ENCODE measurements around the gene SIGLEC14. TPM values are rescaled to one million over a fixed set of nuclear protein-coding genes. Genes with fewer than 3 reads are reported as not detected.
A peak's percentile ranks its signal among the peaks of the same experiment; 100 is the strongest.

SIGLEC14 gene
- total and polyA plus RNA-seq, 10 donors, result 13.3 to 101 (median 48.9) TPM; not detected in 2

DNA sequence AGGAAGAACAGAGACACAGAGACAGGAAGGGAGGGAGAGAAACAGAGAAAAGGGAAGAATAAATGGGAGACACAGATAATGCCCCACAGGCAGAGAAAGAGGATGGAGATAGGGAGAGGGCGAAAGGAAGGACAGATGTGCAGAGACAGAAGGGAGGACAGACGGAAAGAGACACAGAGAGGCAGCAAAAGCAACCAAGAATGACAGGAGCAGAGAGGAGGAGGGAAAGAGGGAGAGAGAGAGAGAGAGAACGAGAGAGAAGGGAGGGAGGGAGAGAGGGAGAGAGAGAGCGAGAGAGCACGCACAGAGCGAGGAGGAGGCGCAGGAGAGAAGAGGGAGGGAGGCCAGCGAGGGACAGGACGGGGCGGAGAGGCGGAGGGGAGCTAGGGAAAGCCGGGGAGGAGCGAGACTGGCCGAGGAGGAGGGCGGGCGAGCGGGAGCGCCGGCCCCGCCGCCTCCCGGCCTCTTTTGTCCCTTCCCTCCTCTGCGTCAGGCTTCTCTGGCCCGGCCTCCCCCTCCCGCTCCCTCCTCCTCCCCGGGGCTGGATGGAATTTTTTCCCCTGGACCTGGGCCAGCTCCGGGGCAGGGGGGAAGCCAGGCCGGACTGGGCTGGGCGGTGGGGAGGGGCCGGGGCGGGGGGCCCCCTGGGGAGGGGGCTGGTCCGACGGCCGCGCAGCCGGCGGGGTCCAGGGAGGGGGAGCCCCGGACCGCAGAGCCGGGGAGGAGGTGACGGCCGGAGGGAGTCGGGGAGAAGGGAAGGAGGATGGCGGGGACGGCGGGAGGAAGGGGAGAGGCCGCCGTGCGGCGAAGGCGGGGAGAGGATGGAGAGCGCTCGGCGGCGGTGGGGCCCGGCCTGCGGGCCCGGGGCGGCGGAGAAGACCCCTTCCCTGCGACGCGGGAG lies 42.3 kb upstream of the SIGLEC14 start:
- peak overlapping the region; percentile 75 to 93 (median 86) for H3K27ac ChIP-seq
- H3K4me1 ChIP-seq, result peaks cover 3 to 75% (median 44%) of the 10 kb centered on the region in 6 donors
- WGBS, 5 donors, result 1 to 2% (median 1%) methylated on average over 23 to 58 of the region's 63 CpGs
- H3K27me3 ChIP-seq (replicated peaks in 1 of 7), result peaks cover 0 to 69% (median 20%) of the 10 kb centered on the region in 7 donors
- peak overlapping the region; percentile 55 to 84 (median 68) for H3K4me3 ChIP-seq
- DNase-seq, result peak; percentile 84
- TF ChIP-seq, protein P1, sequence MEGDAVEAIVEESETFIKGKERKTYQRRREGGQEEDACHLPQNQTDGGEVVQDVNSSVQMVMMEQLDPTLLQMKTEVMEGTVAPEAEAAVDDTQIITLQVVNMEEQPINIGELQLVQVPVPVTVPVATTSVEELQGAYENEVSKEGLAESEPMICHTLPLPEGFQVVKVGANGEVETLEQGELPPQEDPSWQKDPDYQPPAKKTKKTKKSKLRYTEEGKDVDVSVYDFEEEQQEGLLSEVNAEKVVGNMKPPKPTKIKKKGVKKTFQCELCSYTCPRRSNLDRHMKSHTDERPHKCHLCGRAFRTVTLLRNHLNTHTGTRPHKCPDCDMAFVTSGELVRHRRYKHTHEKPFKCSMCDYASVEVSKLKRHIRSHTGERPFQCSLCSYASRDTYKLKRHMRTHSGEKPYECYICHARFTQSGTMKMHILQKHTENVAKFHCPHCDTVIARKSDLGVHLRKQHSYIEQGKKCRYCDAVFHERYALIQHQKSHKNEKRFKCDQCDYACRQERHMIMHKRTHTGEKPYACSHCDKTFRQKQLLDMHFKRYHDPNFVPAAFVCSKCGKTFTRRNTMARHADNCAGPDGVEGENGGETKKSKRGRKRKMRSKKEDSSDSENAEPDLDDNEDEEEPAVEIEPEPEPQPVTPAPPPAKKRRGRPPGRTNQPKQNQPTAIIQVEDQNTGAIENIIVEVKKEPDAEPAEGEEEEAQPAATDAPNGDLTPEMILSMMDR (IDR thresholded peaks at IDR 0.05 in 8 of 11, conservative IDR thresholded peaks at IDR 0.05 in 3 of 11), result peak in 4 of 11 experiments; percentile 16 to 55 (median 26)
- TF ChIP-seq POLR2AphosphoS5 (IDR thresholded peaks at IDR 0.05) (peak; percentile 69 to 77 (median 74)), POLR2A (IDR thresholded peaks at IDR 0.05) (no peak)
- peaks cover 0 to 12% (median 0%) of the 10 kb centered on the region in 8 donors for H3K9me3 ChIP-seq
- peaks cover 0 to 6% (median 0%) of the 10 kb centered on the region in 6 donors for H3K36me3 ChIP-seq
- intact Hi-C loops (cut with DNase I; ENCODE audit: low total_unique reads), result no loop called here

DNA sequence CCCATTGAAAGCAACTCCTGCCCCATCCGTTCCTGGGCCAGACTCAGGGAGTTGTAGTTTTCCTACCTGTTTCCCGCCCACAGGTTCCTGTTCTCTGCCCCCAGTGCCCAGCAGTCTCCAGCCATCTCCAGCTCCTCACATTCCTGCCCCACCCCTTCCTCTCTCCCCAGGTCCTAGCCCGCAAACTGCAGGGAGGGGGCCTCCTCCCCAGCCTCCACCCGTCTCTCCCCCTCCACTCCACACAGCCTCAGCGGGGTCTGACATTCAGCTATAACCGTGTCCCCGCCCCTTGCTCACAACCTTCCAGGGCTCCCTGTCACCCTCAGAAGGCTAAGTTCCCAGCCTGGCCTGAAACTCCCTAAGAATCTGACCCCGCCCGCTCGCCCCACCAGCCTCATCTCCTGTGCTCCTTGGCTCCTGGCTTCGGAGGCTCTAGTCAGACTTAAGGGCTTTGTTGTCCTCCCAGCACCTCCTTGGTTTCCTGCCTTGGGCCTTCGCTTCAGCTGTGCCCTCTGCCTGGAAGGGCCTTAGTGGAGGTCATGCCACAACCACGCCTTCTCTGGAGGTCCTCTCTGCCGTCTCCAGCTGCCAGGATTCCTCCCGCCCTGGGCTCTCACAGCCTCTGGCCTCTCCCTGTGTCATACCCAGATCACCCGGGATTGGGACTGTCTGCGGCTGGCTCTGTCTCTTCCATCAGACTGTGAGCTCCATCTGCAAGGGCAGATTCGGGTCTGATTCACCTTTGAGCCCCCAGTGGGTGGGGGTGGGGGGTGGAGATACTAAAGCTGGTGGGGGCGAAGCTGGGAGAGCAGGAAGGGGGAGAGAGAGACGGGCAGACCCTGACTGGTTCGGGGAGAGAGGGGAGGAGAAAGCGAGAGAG lies 41.4 kb upstream of the SIGLEC14 start:
- H3K36me3 ChIP-seq, result peaks cover 0 to under 1% (median 0%) of the 10 kb centered on the region in 6 donors
- intact Hi-C loops (cut with DNase I; ENCODE audit: low total_unique reads), result no loop called here
- H3K4me3 ChIP-seq, result peak overlapping the region in 6 of 8 donors; percentile 2 to 84 (median 68)
- H3K4me1 ChIP-seq, result peaks cover 3 to 66% (median 41%) of the 10 kb centered on the region in 6 donors
- H3K9me3 ChIP-seq, result peaks cover 0 to 12% (median 0%) of the 10 kb centered on the region in 8 donors
- peak; percentile 77 for DNase-seq
- peaks cover 0 to 70% (median 20%) of the 10 kb centered on the region in 7 donors for H3K27me3 ChIP-seq (replicated peaks in 1 of 7)
- TF ChIP-seq, protein P1 (IDR thresholded peaks at IDR 0.05 in 8 of 11, conservative IDR thresholded peaks at IDR 0.05 in 3 of 11), result no peak
- no peak for TF ChIP-seq POLR2A (IDR thresholded peaks at IDR 0.05)
- TF ChIP-seq POLR2AphosphoS5 (IDR thresholded peaks at IDR 0.05), result peak; percentile 34 to 63 (median 51)
- WGBS, 5 donors, result 18 to 28% (median 27%) methylated on average over 22 of the region's 22 CpGs
- peak overlapping the region in 7 of 8 donors; percentile 70 to 93 (median 87) for H3K27ac ChIP-seq

DNA sequence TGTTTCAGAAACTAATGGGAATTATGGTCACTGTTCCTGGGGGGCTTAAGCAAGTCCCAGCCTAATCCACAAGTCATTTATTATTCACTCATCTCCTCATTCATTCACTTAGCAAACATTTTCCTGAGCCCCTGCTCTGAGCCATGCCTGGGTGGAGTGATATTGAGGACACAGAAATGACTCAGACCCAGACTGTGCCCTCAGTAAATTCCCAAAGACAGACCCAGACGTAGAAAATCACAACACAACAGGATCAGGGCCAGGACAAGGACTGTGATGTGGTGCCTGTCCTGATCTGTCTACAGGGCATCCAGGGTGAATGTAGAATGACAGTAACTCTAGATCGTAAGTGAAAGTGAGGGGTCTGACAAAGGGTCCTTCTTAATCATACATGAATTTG lies 39.5 kb upstream of the SIGLEC14 start:
- Histone ChIP-seq H3K27ac (no peak overlapping the region), H3K36me3 (no peaks in the 10 kb centered on the region)
- intact Hi-C loops (cut with DNase I; ENCODE audit: low total_unique reads), result no loop called here

More for the DNA sequence above, 39.5 kb upstream of the SIGLEC14 start:
- 68 to 86% (median 77%) methylated on average over 2 of the region's 2 CpGs for WGBS, 5 donors
- peaks cover 0 to 55% (median 20%) of the 10 kb centered on the region in 7 donors for H3K27me3 ChIP-seq (replicated peaks in 1 of 7)
- peaks cover 0 to 12% (median 0%) of the 10 kb centered on the region in 8 donors for H3K9me3 ChIP-seq
- TF ChIP-seq, protein P1 (IDR thresholded peaks at IDR 0.05 in 8 of 11, conservative IDR thresholded peaks at IDR 0.05 in 3 of 11), result no peak
- TF ChIP-seq POLR2A (IDR thresholded peaks at IDR 0.05), result no peak
- no peak for TF ChIP-seq POLR2AphosphoS5 (IDR thresholded peaks at IDR 0.05)
- no peak for DNase-seq
- no peak overlapping the region for H3K4me3 ChIP-seq
- H3K4me1 ChIP-seq, result peaks cover 0 to 47% (median 29%) of the 10 kb centered on the region in 6 donors

All from spleen (tissue), 11 donors.